ENCODE results near the gene ZNF322. TPM values are rescaled to one million over a fixed set of nuclear protein-coding genes. Genes with fewer than 3 reads are reported as not detected.

ZNF322 gene, protein sequence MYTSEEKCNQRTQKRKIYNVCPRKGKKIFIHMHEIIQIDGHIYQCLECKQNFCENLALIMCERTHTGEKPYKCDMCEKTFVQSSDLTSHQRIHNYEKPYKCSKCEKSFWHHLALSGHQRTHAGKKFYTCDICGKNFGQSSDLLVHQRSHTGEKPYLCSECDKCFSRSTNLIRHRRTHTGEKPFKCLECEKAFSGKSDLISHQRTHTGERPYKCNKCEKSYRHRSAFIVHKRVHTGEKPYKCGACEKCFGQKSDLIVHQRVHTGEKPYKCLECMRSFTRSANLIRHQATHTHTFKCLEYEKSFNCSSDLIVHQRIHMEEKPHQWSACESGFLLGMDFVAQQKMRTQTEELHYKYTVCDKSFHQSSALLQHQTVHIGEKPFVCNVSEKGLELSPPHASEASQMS
- 14.9 and 19.9 TPM in 2 replicates for total RNA-seq

GRCh38 chr6:26659042-26659999 lies at the start of gene ZNF322:
ZNF322 (minus strand) TSS chr6:26659746; CDS start chr6:26638553, 21,193 bp downstream.

GRCh38 chr6:26596579-26597388 lies 62.8 kb downstream of the ZNF322 start, which contains the start of gene ABT1:
ABT1 (plus strand) TSS chr6:26596953; CDS start chr6:26596983, 30 bp downstream.

Other genes with a start within 250 kb of the ZNF322 start
- gene BTN3A3, start 219.2 kb downstream of the ZNF322 start, total RNA-seq = 23.3 and 26.7 TPM in 2 replicates
- 14.9 and 21.1 TPM in 2 replicates for gene BTN2A1, start 201.8 kb downstream of the ZNF322 start, total RNA-seq
- gene BTN1A1, start 159.4 kb downstream of the ZNF322 start, total RNA-seq = not detected in 2 replicates
- 65.6 and 96.4 TPM in 2 replicates for gene HMGN4, start 121.4 kb downstream of the ZNF322 start, total RNA-seq
- gene ABT1, start 62.8 kb downstream of the ZNF322 start, total RNA-seq = 10.4 and 11.9 TPM in 2 replicates

All from smooth muscle cell of the umbilical artery (primary cell).